Activated naive CD4-positive, alpha-beta T cell treated with anti-CD3 and anti-CD28 coated beads, Interleukin-2, amount 10 ng/mL, durations not matched to agents 7 days and 5 days (primary cell): Measurements from ENCODE around the gene CD86.
"Not testable (repeated sequence)": the region's sequence is repeated elsewhere in the genome, so short reads cannot be mapped to it uniquely, and the experiment has no call there.

Source experiments
- CTCF ChIA-PET: fragments of 350-600 bp; sonication (Branson Sonifier 250); formaldehyde crosslinking; loops from one replicate; lab custom pipeline; 2021; ENCODE audit warnings: antibody characterized with exemption; lab: Charles Lee
- DNase-seq: peaks from one replicate; pipeline ENCODE4 v3.0.0-alpha.2; 2020
- H3K27ac Mint-ChIP-seq: one replicate; pipeline ENCODE4 v1.8.0; 2021; ENCODE audit warnings: mild to moderate bottlenecking, moderate library complexity, mixed read lengths
- H3K27me3 Mint-ChIP-seq: one replicate; pipeline ENCODE4 v1.8.0; 2021; ENCODE audit warnings: mild to moderate bottlenecking, mixed read lengths
- H3K36me3 Mint-ChIP-seq: one replicate; pipeline ENCODE4 v1.8.0; 2021; ENCODE audit warnings: mixed read lengths
- H3K4me1 Mint-ChIP-seq: one replicate; pipeline ENCODE4 v1.8.0; 2021; ENCODE audit warnings: mixed read lengths
- H3K4me3 Mint-ChIP-seq: one replicate; pipeline ENCODE4 v1.8.0; 2021; ENCODE audit warnings: mild to moderate bottlenecking, moderate library complexity, mixed read lengths
- H3K9me3 Mint-ChIP-seq: one replicate; pipeline ENCODE4 v1.8.0; 2021; ENCODE audit warnings: mixed read lengths

The CD86 gene

GRCh38 chr3:122104515-122105194 is 49.5 kb downstream of the CD86 start:
- Mint-ChIP-seq H3K27me3 (peaks cover 5% of the 10 kb centered on the region), H3K9me3 (no peaks in the 10 kb centered on the region), H3K27ac (no peak overlapping the region), H3K4me1 (peaks cover 20% of the 10 kb centered on the region), H3K36me3 (no peaks in the 10 kb centered on the region), H3K4me3 (no peak overlapping the region)
- CTCF ChIA-PET: interaction anchor here (0.8 to 9.2 kb wide), 7 partner anchors 121 to 591 kb away, joined by 3 to 111 read pairs (median 3); no protein-coding TSS in a partner anchor
- no peak for DNase-seq

DNA sequence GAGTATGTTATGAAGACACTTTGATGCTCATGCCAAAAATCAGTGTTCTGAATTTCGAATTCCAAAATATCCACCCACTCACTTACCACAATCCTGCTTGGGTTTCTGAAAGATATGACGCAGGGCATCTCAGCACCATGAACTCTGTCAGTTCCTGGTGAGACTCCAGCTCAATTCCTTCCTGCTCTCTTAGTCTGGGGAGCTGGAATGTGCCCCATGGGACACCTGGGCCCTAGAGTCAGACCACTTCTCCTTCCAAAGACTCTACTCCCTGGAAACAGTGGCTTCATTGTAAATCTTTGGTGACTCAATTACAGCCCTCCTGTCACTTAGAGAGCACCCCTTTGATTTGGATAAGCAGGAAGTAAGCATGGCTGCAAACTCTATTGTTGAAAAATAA is 50.5 kb downstream of the CD86 start:
- DNase-seq: no peak
- no peak overlapping the region for H3K4me3 Mint-ChIP-seq
- no peaks in the 10 kb centered on the region for H3K36me3 Mint-ChIP-seq
- H3K27me3 Mint-ChIP-seq: peaks cover 5% of the 10 kb centered on the region
- H3K4me1 Mint-ChIP-seq: peaks cover 20% of the 10 kb centered on the region
- no peak overlapping the region for H3K27ac Mint-ChIP-seq
- H3K9me3 Mint-ChIP-seq: no peaks in the 10 kb centered on the region
- CTCF ChIA-PET: interaction anchor here (1.0 to 9.2 kb wide), 3 partner anchors 151 to 558 kb away, joined by 3 to 111 read pairs (median 4); no protein-coding TSS in a partner anchor

DNA sequence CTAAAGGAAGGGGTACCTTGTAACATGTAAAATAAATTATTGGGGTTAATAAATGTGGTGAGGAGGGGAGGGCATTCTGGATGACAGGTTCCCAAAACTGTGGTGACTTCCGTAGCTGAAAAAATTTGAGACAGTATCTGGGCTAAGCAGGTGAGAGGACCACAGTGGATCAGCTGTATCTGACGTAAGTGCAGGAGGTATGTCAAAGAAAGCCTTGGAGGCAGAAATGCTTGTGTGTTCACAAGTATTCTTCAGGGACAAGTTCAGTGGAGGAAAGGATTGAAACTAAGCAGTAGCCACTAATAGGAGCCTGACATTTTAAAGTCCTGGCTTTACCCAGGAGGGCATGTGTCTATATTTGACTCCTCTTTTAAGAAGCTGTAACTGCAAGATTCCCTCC is 52.0 kb downstream of the CD86 start:
- peaks cover 14% of the 10 kb centered on the region for H3K27me3 Mint-ChIP-seq
- peaks cover 6% of the 10 kb centered on the region for H3K4me1 Mint-ChIP-seq
- no peak overlapping the region for H3K27ac Mint-ChIP-seq
- H3K4me3 Mint-ChIP-seq: no peak overlapping the region
- no peaks in the 10 kb centered on the region for H3K9me3 Mint-ChIP-seq
- no peaks in the 10 kb centered on the region for H3K36me3 Mint-ChIP-seq
- CTCF ChIA-PET: interaction anchor here (1.2 kb wide), 1 partner anchor 199 kb away, joined by 3 read pairs; no protein-coding TSS in a partner anchor
- no peak for DNase-seq

GRCh38 chr3:122111974-122112373 is 56.8 kb downstream of the CD86 start:
- no peaks in the 10 kb centered on the region for H3K4me1 Mint-ChIP-seq
- CTCF ChIA-PET: interaction anchor here (0.6 to 2.7 kb wide), 3 partner anchors 9 to 201 kb away, joined by 3 to 15 read pairs (median 3); no protein-coding TSS in a partner anchor
- H3K36me3 Mint-ChIP-seq: no peaks in the 10 kb centered on the region
- DNase-seq: no peak
- no peaks in the 10 kb centered on the region for H3K9me3 Mint-ChIP-seq
- H3K27ac Mint-ChIP-seq: no peak overlapping the region
- H3K27me3 Mint-ChIP-seq: peaks cover 18% of the 10 kb centered on the region
- H3K4me3 Mint-ChIP-seq: no peak overlapping the region

GRCh38 chr3:122112754-122113153 is 57.6 kb downstream of the CD86 start:
- peaks cover 18% of the 10 kb centered on the region for H3K27me3 Mint-ChIP-seq
- H3K9me3 Mint-ChIP-seq: no peaks in the 10 kb centered on the region
- no peak for DNase-seq
- H3K4me1 Mint-ChIP-seq: no peaks in the 10 kb centered on the region
- H3K4me3 Mint-ChIP-seq: no peak overlapping the region
- no peaks in the 10 kb centered on the region for H3K36me3 Mint-ChIP-seq
- H3K27ac Mint-ChIP-seq: no peak overlapping the region
- CTCF ChIA-PET: no interaction called here

GRCh38 chr3:122123850-122124249 is 68.7 kb downstream of the CD86 start:
- no peaks in the 10 kb centered on the region for H3K36me3 Mint-ChIP-seq
- H3K4me3 Mint-ChIP-seq: no peak overlapping the region

GRCh38 chr3:122132949-122133540 is 77.9 kb downstream of the CD86 start:
- CTCF ChIA-PET: no interaction called here
- peaks cover 2% of the 10 kb centered on the region for H3K9me3 Mint-ChIP-seq
- H3K27me3 Mint-ChIP-seq: peaks cover 16% of the 10 kb centered on the region
- DNase-seq: no peak
- no peak overlapping the region for H3K27ac Mint-ChIP-seq
- no peaks in the 10 kb centered on the region for H3K4me1 Mint-ChIP-seq
- H3K4me3 Mint-ChIP-seq: no peak overlapping the region
- no peaks in the 10 kb centered on the region for H3K36me3 Mint-ChIP-seq

More at GRCh38 chr3:122123850-122124249, 68.7 kb downstream of the CD86 start:
- CTCF ChIA-PET: no interaction called here
- Mint-ChIP-seq H3K9me3 (no peaks in the 10 kb centered on the region), H3K27me3 (peaks cover 16% of the 10 kb centered on the region), H3K4me1 (no peaks in the 10 kb centered on the region), H3K27ac (no peak overlapping the region)
- DNase-seq: no peak

- CTCF ChIA-PET: interaction anchor here (1.1 kb wide), 1 partner anchor 112 kb away, joined by 3 read pairs; no protein-coding TSS in a partner anchor
Measured at GRCh38 chr3:122146466-122146865, 91.3 kb downstream of the CD86 start.

GRCh38 chr3:122148941-122149627 is 93.9 kb downstream of the CD86 start:
- CTCF ChIA-PET: no interaction called here
- no peak overlapping the region for H3K4me3 Mint-ChIP-seq
- no peak overlapping the region for H3K27ac Mint-ChIP-seq
- no peaks in the 10 kb centered on the region for H3K36me3 Mint-ChIP-seq
- peaks cover 14% of the 10 kb centered on the region for H3K4me1 Mint-ChIP-seq
- H3K9me3 Mint-ChIP-seq: peaks cover 12% of the 10 kb centered on the region
- no peaks in the 10 kb centered on the region for H3K27me3 Mint-ChIP-seq
- no peak for DNase-seq

More at GRCh38 chr3:122146466-122146865, 91.3 kb downstream of the CD86 start:
- H3K36me3 Mint-ChIP-seq: no peaks in the 10 kb centered on the region
- peaks cover 4% of the 10 kb centered on the region for H3K9me3 Mint-ChIP-seq
- H3K4me3 Mint-ChIP-seq: no peak overlapping the region
- peak; percentile 26 for DNase-seq
- H3K27me3 Mint-ChIP-seq: no peaks in the 10 kb centered on the region
- H3K27ac Mint-ChIP-seq: peak overlapping the region; percentile 64
- H3K4me1 Mint-ChIP-seq: peaks cover 14% of the 10 kb centered on the region

DNA sequence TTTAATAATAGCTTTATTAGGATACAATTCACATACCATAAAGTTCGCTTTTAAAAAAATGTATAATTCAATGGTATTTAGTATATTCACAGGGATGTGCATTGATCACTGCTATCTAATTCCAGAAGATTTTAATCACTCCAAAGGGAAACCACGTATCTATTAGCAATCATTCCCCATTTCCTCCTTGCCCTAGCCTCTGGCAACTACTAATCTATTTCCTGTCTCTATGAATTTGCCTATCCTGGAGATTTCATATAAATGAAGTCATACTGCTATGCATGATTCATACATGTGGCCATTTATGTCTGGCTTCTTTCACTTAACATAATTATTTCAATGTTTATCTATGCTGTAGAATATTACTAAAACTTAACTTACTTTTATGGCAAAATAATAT is 96.3 kb downstream of the CD86 start:
- CTCF ChIA-PET: no interaction called here
- Mint-ChIP-seq H3K4me3 (no peak overlapping the region), H3K27ac (no peak overlapping the region), H3K27me3 (no peaks in the 10 kb centered on the region), H3K9me3 (peaks cover 30% of the 10 kb centered on the region), H3K4me1 (peaks cover 16% of the 10 kb centered on the region), H3K36me3 (peaks cover 2% of the 10 kb centered on the region)
- no peak for DNase-seq

GRCh38 chr3:122164983-122165382 is 109.8 kb downstream of the CD86 start:
- DNase-seq, CTCF ChIA-PET, H3K27me3 Mint-ChIP-seq, H3K4me3 Mint-ChIP-seq, H3K36me3 Mint-ChIP-seq, H3K27ac Mint-ChIP-seq, H3K9me3 Mint-ChIP-seq, H3K4me1 Mint-ChIP-seq: not testable (repeated sequence)

GRCh38 chr3:122167630-122168029 is 112.5 kb downstream of the CD86 start:
- Mint-ChIP-seq H3K4me1 (no peaks in the 10 kb centered on the region), H3K4me3 (no peak overlapping the region)

GRCh38 chr3:122168044-122168443 is 112.9 kb downstream of the CD86 start:
- Mint-ChIP-seq H3K4me3 (no peak overlapping the region), H3K27me3 (peaks cover 9% of the 10 kb centered on the region), H3K4me1 (no peaks in the 10 kb centered on the region), H3K9me3 (no peaks in the 10 kb centered on the region), H3K36me3 (no peaks in the 10 kb centered on the region), H3K27ac (no peak overlapping the region)
- DNase-seq: no peak
- CTCF ChIA-PET: no interaction called here

More at GRCh38 chr3:122167630-122168029, 112.5 kb downstream of the CD86 start:
- H3K27me3 Mint-ChIP-seq: peaks cover 9% of the 10 kb centered on the region
- CTCF ChIA-PET: interaction anchor here (0.7 kb wide), 1 partner anchor 91 kb away, joined by 3 read pairs; no protein-coding TSS in a partner anchor
- H3K9me3 Mint-ChIP-seq: no peaks in the 10 kb centered on the region
- H3K27ac Mint-ChIP-seq: no peak overlapping the region
- no peak for DNase-seq
- no peaks in the 10 kb centered on the region for H3K36me3 Mint-ChIP-seq

- DNase-seq: no peak
- H3K27me3 Mint-ChIP-seq: peaks cover 12% of the 10 kb centered on the region
- H3K4me1 Mint-ChIP-seq: no peaks in the 10 kb centered on the region
- no peaks in the 10 kb centered on the region for H3K9me3 Mint-ChIP-seq
- H3K4me3 Mint-ChIP-seq: no peak overlapping the region
- no peak overlapping the region for H3K27ac Mint-ChIP-seq
- CTCF ChIA-PET: no interaction called here
- H3K36me3 Mint-ChIP-seq: no peaks in the 10 kb centered on the region
Measured at GRCh38 chr3:122169911-122170310, 114.7 kb downstream of the CD86 start.
